Measurements from ENCODE around the gene SND1. TPM values are rescaled to one million over a fixed set of nuclear protein-coding genes. Genes with fewer than 3 reads are reported as not detected.

The SND1 gene
- total RNA-seq, 1 experiment from 2014 or later: 104 TPM

DNA sequence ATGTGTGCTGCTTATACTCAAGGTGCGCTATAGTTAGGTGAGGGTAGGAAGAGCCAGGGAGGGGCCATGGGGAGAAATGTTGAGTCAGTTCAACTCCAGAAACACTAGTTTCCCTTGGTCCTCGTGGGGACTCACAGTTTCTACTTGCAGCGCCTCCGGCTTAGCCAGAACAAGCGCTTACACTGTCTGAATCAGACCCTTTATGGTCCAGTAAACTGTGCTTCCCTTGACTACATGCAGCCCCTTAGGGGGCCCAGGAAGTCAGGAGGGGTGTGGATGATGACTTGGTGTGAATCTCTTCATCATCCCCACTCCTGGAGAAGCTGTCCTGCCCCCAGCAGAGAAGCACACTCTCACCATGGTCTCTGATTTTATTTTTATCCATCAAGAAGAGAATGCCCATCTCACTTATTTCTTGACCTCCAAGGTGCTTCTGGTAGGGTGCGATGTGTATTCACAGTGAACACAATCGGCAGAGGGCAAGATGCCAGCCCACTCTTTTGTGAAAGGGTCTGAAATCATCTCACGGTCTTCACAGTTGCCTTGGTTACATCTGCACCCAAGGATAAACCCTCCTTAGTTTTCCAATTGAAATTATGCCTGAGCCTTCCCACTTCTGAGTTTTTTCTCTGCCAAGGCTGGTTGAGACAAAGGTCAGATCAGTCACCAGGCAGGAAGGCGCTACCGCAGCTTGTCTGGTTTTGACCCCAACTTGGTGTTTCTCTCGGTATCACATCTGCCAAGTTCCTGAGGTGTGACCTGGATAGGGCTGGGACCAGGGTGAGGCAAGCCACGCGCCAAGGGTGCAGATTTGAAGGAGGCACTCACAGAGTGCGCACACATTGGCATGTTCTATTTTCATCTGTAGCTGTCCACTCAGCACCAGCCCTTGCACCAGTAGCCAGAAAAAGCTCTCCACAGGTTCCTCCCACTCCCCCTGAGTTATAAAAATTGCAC is 441.9 kb downstream of the SND1 start:
- H3K36me3 ChIP-seq (ENCODE audit: insufficient read depth, low read length): peaks cover 5% of the 10 kb centered on the region; the same call in 1 of the 2 replicates
- no peaks in the 10 kb centered on the region for H4K20me1 ChIP-seq (ENCODE audit: insufficient read depth, low read depth, low read length)
- no peaks in the 10 kb centered on the region for H3K79me2 ChIP-seq (ENCODE audit: low read length)
- no peaks in the 10 kb centered on the region for H3K4me1 ChIP-seq (ENCODE audit: low read length)
- H3K9me3 ChIP-seq (ENCODE audit: low read length): no peaks in the 10 kb centered on the region
- no peak overlapping the region for H3K4me2 ChIP-seq (ENCODE audit: low read depth, low read length, poor library complexity, severe bottlenecking)
- no peak overlapping the region for H3K4me3 ChIP-seq (ENCODE audit: low read length)
- H3K9ac ChIP-seq (ENCODE audit: low read length): no peak overlapping the region
- H3K27me3 ChIP-seq (ENCODE audit: low read length): no peaks in the 10 kb centered on the region
- DNase-seq: no peak
- H3K9me2 ChIP-seq (replicated peaks; ENCODE audit: insufficient read depth, low read length): no peaks in the 10 kb centered on the region
- H3K27ac ChIP-seq (ENCODE audit: low read length): no peak overlapping the region
- H2AFZ ChIP-seq (ENCODE audit: low read length): no peak overlapping the region

DNA sequence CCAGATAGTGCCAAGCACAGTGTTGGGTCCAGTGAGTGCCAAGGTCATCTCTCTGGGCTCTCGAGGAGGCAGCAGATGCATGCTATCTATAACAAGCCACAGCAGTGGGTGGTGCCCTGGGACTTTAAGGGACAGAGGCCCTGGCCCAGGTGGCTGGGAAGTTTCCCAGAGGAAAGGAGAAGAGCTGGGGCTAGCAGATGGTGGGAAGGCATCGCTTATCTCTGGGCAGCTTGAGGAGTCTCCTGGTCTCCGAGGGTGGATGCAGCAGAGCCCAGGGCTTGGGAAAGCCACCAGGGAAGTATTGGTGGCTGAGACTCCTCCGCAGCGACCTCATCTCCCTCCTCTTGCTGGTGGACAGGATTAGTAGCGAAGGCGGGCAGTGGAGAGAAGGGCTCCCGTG is 442.7 kb downstream of the SND1 start:
- H2AFZ ChIP-seq (ENCODE audit: low read length): no peak overlapping the region
- peaks cover 5% of the 10 kb centered on the region; the same call in 1 of the 2 replicates for H3K36me3 ChIP-seq (ENCODE audit: insufficient read depth, low read length)
- no peak overlapping the region for H3K4me3 ChIP-seq (ENCODE audit: low read length)
- H3K27me3 ChIP-seq (ENCODE audit: low read length): no peaks in the 10 kb centered on the region
- H3K9me3 ChIP-seq (ENCODE audit: low read length): no peaks in the 10 kb centered on the region
- H3K79me2 ChIP-seq (ENCODE audit: low read length): no peaks in the 10 kb centered on the region
- no peak overlapping the region for H3K9ac ChIP-seq (ENCODE audit: low read length)
- H4K20me1 ChIP-seq (ENCODE audit: insufficient read depth, low read depth, low read length): no peaks in the 10 kb centered on the region
- H3K4me1 ChIP-seq (ENCODE audit: low read length): no peaks in the 10 kb centered on the region
- H3K4me2 ChIP-seq (ENCODE audit: low read depth, low read length, poor library complexity, severe bottlenecking): no peak overlapping the region
- H3K27ac ChIP-seq (ENCODE audit: low read length): no peak overlapping the region
- H3K9me2 ChIP-seq (replicated peaks; ENCODE audit: insufficient read depth, low read length): no peaks in the 10 kb centered on the region
- no peak for DNase-seq

DNA sequence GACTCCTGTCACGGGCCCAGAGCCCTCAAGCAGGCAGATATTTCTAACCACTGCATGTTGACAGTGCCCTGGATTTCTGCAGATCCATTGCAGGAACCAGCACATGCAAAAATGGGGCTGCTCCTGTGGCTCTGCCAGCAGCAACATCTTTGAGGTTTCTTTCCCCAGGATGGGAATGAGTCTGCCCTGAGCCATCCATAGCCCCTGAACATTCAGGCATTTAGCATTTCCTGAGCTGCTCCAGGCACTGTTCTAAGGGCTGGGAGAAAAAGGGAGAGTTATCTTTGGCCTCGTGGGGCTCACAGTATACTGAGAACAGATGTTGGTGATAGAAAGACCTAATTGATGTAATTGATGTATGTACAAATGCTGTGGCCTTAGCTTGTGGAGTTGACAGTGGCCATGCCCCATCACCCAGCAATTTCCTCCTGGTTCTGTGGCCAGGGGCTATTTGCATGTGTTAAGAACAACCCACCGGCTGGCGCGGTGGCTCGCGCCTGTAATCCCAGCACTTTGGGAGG is 445.3 kb downstream of the SND1 start:
- H3K36me3 ChIP-seq (ENCODE audit: insufficient read depth, low read length): peaks cover 5% of the 10 kb centered on the region; the same call in 1 of the 2 replicates
- H3K9ac ChIP-seq (ENCODE audit: low read length): no peak overlapping the region
- H3K79me2 ChIP-seq (ENCODE audit: low read length): no peaks in the 10 kb centered on the region
- no peak overlapping the region for H3K4me3 ChIP-seq (ENCODE audit: low read length)
- no peak overlapping the region for H3K4me2 ChIP-seq (ENCODE audit: low read depth, low read length, poor library complexity, severe bottlenecking)
- H3K9me2 ChIP-seq (replicated peaks; ENCODE audit: insufficient read depth, low read length): no peaks in the 10 kb centered on the region
- H3K27ac ChIP-seq (ENCODE audit: low read length): no peak overlapping the region
- DNase-seq: no peak
- no peak overlapping the region for H2AFZ ChIP-seq (ENCODE audit: low read length)
- H3K27me3 ChIP-seq (ENCODE audit: low read length): no peaks in the 10 kb centered on the region
- no peaks in the 10 kb centered on the region for H3K9me3 ChIP-seq (ENCODE audit: low read length)
- no peaks in the 10 kb centered on the region for H4K20me1 ChIP-seq (ENCODE audit: insufficient read depth, low read depth, low read length)
- no peaks in the 10 kb centered on the region; the same call in 1 of the 2 replicates for H3K4me1 ChIP-seq (ENCODE audit: low read length)

DNA sequence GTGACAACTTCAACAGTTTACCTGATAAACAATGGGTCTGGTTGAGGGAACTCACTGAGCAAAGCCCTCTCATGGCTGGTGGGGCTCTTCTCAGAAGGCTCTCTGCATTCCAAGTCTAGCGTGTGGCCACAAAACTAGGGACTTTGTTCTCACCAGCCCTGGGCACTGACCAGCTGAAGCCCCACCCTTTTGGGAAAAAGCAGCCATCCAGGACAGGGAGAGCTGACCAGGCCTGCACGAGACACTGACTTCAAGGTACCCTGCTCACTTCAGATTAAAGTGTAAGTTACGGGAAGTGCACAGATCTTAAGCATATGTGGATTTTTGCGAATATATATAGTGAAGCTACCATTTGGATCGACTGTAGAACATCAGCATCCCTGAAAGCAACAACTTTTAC is 446.6 kb downstream of the SND1 start:
- H2AFZ ChIP-seq (ENCODE audit: low read length): no peak overlapping the region
- H3K9me3 ChIP-seq (ENCODE audit: low read length): no peaks in the 10 kb centered on the region
- H4K20me1 ChIP-seq (ENCODE audit: insufficient read depth, low read depth, low read length): peaks cover 4% of the 10 kb centered on the region; the same call in 1 of the 2 replicates
- H3K27me3 ChIP-seq (ENCODE audit: low read length): no peaks in the 10 kb centered on the region
- H3K79me2 ChIP-seq (ENCODE audit: low read length): no peaks in the 10 kb centered on the region
- peaks cover 5% of the 10 kb centered on the region for H3K4me1 ChIP-seq (ENCODE audit: low read length)
- no peak overlapping the region for H3K4me3 ChIP-seq (ENCODE audit: low read length)
- no peak overlapping the region for H3K9ac ChIP-seq (ENCODE audit: low read length)
- H3K4me2 ChIP-seq (ENCODE audit: low read depth, low read length, poor library complexity, severe bottlenecking): no peak overlapping the region
- H3K9me2 ChIP-seq (replicated peaks; ENCODE audit: insufficient read depth, low read length): no peaks in the 10 kb centered on the region
- no peak overlapping the region for H3K27ac ChIP-seq (ENCODE audit: low read length)
- DNase-seq: no peak
- peaks cover 5% of the 10 kb centered on the region; the same call in 1 of the 2 replicates for H3K36me3 ChIP-seq (ENCODE audit: insufficient read depth, low read length)

DNA sequence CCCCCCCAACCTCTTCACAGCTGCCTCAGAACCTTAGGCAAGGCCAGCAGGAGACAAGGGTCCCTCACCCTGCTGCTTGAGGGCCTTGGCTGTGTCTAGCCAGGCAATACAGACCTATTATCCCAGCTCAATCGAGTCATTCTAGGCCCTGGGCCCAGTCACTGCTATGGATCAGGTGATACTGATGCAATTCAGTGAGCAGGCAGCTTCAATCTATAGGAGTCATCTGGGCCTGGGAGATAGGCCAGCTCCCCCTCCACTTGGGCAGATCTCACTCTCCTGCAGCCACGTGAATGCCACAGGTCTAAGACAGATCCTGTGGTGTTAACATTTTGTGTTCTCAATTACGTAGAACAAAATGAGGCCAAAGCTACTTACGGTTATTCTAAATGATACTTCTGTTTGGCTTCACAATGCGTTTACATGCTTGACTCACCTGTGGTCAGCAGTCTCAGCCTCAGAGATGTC is 447.2 kb downstream of the SND1 start:
- no peak for DNase-seq
- Histone ChIP-seq H2AFZ (ENCODE audit: low read length) (no peak overlapping the region), H3K9me3 (ENCODE audit: low read length) (no peaks in the 10 kb centered on the region), H3K79me2 (ENCODE audit: low read length) (no peaks in the 10 kb centered on the region), H3K9me2 (replicated peaks; ENCODE audit: insufficient read depth, low read length) (no peaks in the 10 kb centered on the region), H3K27ac (ENCODE audit: low read length) (no peak overlapping the region), H3K36me3 (ENCODE audit: insufficient read depth, low read length) (peaks cover 5% of the 10 kb centered on the region; the same call in 1 of the 2 replicates), H3K4me2 (ENCODE audit: low read depth, low read length, poor library complexity, severe bottlenecking) (no peak overlapping the region), H3K4me3 (ENCODE audit: low read length) (no peak overlapping the region), H4K20me1 (ENCODE audit: insufficient read depth, low read depth, low read length) (peaks cover 4% of the 10 kb centered on the region; the same call in 1 of the 2 replicates), H3K9ac (ENCODE audit: low read length) (no peak overlapping the region), H3K27me3 (ENCODE audit: low read length) (no peaks in the 10 kb centered on the region), H3K4me1 (ENCODE audit: low read length) (peaks cover 11% of the 10 kb centered on the region)

DNA sequence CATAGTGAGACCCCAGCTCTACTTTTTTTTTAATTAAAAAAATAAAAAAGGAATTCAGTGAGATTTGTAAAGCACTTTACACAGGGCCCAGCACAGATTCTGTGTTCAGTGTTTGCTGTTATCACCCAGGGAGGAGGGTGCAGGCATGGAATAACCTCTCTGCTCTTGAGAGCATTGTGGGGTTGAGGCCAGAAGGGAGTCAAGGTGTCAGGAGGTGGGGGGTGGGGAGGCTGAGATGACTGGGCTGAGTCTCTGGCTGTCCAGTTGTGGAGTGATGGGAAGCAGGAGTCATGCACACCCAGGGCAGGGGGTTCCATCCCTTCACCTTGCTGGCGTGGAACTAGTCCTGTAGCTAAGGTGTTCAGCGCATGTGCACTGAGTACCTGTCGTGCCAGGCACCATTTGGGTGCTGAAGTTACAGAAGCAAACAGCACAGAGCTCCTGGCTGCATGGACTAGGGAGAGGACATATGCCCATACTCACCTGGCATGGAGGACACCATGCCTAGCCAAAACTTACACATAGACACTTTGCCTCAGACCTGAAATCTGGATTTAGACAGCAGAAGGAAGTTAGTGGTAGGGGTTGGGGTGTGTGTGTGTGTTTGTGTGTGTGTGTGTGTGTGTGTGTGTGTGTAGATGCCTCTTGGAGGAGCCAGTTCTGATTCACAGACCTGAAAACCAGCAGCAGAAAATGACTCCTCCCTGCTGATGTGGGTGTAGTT is 448.4 kb downstream of the SND1 start:
- peaks cover 5% of the 10 kb centered on the region; the same call in 1 of the 2 replicates for H3K36me3 ChIP-seq (ENCODE audit: insufficient read depth, low read length)
- H3K4me2 ChIP-seq (ENCODE audit: low read depth, low read length, poor library complexity, severe bottlenecking): no peak overlapping the region
- H3K9me2 ChIP-seq (replicated peaks; ENCODE audit: insufficient read depth, low read length): no peaks in the 10 kb centered on the region
- no peak overlapping the region for H3K27ac ChIP-seq (ENCODE audit: low read length)
- H3K9me3 ChIP-seq (ENCODE audit: low read length): no peaks in the 10 kb centered on the region
- H4K20me1 ChIP-seq (ENCODE audit: insufficient read depth, low read depth, low read length): peaks cover 4% of the 10 kb centered on the region; the same call in 1 of the 2 replicates
- peaks cover 16% of the 10 kb centered on the region for H3K4me1 ChIP-seq (ENCODE audit: low read length)
- H2AFZ ChIP-seq (ENCODE audit: low read length): no peak overlapping the region
- H3K4me3 ChIP-seq (ENCODE audit: low read length): no peak overlapping the region
- H3K9ac ChIP-seq (ENCODE audit: low read length): no peak overlapping the region
- no peaks in the 10 kb centered on the region for H3K27me3 ChIP-seq (ENCODE audit: low read length)
- DNase-seq: no peak
- H3K79me2 ChIP-seq (ENCODE audit: low read length): no peaks in the 10 kb centered on the region

DNA sequence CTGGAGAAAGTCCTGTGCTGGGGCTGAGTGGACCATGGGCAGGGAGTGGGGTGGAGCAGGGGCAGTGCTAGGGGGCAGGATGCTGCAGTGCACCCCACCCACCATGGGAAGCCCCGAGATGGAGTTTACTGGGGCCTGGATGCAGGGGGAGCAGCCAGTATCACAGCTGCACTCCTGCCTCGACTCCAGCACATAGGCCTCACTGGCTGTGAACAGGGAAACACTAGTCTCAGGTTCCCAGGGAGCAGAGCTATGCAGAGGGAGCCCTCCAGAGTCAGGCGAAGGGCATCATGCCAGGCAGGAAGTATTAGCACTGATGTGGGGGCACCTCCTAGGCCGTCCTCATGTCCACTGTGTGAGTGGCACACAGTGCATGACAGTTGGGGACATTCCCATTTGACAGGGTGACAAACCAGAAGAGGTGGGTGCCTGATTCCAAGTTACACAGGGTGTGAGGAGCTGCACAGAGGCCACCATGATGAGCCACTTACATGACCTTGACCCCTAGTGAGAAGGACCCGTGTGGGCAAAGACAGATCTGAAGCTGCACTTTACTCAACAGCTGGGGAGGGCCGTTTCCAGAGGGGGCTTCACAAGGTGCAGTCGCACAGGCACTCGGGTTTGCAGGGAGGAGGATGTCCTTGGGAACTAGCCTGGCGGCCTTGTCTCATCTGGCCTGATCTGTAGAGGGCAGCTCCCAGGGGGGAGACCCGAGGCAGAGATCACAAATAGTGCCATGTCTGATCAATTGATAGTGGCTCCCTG is 449.1 kb downstream of the SND1 start:
- Histone ChIP-seq H3K4me1 (ENCODE audit: low read length) (peaks cover 16% of the 10 kb centered on the region), H3K36me3 (ENCODE audit: insufficient read depth, low read length) (peaks cover 5% of the 10 kb centered on the region; the same call in 1 of the 2 replicates), H3K27ac (ENCODE audit: low read length) (no peak overlapping the region), H3K4me3 (ENCODE audit: low read length) (no peak overlapping the region), H4K20me1 (ENCODE audit: insufficient read depth, low read depth, low read length) (peaks cover 10% of the 10 kb centered on the region; the same call in 1 of the 2 replicates), H3K4me2 (ENCODE audit: low read depth, low read length, poor library complexity, severe bottlenecking) (no peak overlapping the region), H3K79me2 (ENCODE audit: low read length) (no peaks in the 10 kb centered on the region), H2AFZ (ENCODE audit: low read length) (no peak overlapping the region), H3K9ac (ENCODE audit: low read length) (no peak overlapping the region), H3K9me2 (replicated peaks; ENCODE audit: insufficient read depth, low read length) (no peaks in the 10 kb centered on the region), H3K27me3 (ENCODE audit: low read length) (no peaks in the 10 kb centered on the region), H3K9me3 (ENCODE audit: low read length) (no peaks in the 10 kb centered on the region)
- no peak for DNase-seq
